Transverse colon (tissue), 4 donors: Measurements from ENCODE around the gene BCL7B.
"Not testable (repeated sequence)": the region's sequence is repeated elsewhere in the genome, so short reads cannot be mapped to it uniquely, and the experiment has no call there.

Experiments used
- EP300 ChIP-seq: sonication (generic); formaldehyde crosslinking; IDR thresholded peaks from one replicate; pipeline ENCODE4 v1.6.1; 2017; ENCODE audit warnings: antibody characterized with exemption, low read depth
- POLR2A ChIP-seq: fragments of 450-650 bp; IDR thresholded peaks from one replicate; pipeline ENCODE4 v1.6.1; 2016; ENCODE audit warnings: antibody characterized with exemption, mild to moderate bottlenecking, moderate library complexity
- POLR2AphosphoS5 ChIP-seq, 3 donors: sonication (generic); formaldehyde crosslinking; IDR thresholded peaks; one replicate each; pipeline ENCODE4 v1.6.1; 2016; ENCODE audit warnings: antibody characterized with exemption in 3 of 3
- TF ChIP-seq, protein P1 (sequence below), 5 experiments: fragments of 200-600 bp in 3 of 5; fragments of 450-650 bp in 2 of 5; sonication (generic) in 3 of 5; IDR thresholded peaks; 1 replicate in 2 of 5; 2 replicates in 3 of 5; pipeline ENCODE4 v1.5.1; 2016 to 2017; ENCODE audit warnings: antibody characterized with exemption in 5 of 5, inconsistent platforms in 3 of 5, mild to moderate bottlenecking in 2 of 5, moderate library complexity in 1 of 5

DNA sequence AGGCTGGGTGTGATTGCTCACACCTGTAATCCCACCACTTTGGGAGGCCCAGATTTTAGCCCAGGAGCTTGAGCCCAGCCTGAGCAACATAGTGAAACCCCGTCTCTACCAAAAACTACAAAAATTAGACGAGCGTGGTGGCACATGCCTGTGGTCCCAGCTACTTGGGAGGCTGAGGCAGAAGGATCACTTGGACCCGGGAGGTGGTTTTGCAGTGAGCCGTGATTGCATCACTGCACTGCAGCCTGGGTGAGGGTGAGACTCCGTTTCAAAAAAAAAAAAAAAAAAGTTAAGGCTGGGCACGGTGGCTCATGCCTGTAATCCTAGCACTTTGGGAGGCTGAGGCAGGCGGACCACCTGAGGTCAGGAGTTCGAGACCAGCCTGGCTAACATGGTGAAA lies 23.5 kb upstream of the BCL7B start:
- TF ChIP-seq, protein P1, sequence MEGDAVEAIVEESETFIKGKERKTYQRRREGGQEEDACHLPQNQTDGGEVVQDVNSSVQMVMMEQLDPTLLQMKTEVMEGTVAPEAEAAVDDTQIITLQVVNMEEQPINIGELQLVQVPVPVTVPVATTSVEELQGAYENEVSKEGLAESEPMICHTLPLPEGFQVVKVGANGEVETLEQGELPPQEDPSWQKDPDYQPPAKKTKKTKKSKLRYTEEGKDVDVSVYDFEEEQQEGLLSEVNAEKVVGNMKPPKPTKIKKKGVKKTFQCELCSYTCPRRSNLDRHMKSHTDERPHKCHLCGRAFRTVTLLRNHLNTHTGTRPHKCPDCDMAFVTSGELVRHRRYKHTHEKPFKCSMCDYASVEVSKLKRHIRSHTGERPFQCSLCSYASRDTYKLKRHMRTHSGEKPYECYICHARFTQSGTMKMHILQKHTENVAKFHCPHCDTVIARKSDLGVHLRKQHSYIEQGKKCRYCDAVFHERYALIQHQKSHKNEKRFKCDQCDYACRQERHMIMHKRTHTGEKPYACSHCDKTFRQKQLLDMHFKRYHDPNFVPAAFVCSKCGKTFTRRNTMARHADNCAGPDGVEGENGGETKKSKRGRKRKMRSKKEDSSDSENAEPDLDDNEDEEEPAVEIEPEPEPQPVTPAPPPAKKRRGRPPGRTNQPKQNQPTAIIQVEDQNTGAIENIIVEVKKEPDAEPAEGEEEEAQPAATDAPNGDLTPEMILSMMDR (IDR thresholded peaks at IDR 0.05) = not testable (repeated sequence)
- not testable (repeated sequence) for TF ChIP-seq POLR2A; POLR2AphosphoS5 (IDR thresholded peaks at IDR 0.05); EP300
